T-helper 22 cell (primary cell): ENCODE results near the gene ANKS1A.

Experiments
- DNase-seq: peaks from one replicate; pipeline ENCODE4 v3.0.0-alpha.2; 2020; ENCODE audit warnings: low read depth

Gene ANKS1A

GRCh38 chr6:35021004-35021403, 131.9 kb downstream of the ANKS1A start:
- DNase-seq, result no peak

- no peak for DNase-seq
These were observed 134.3 kb downstream of the ANKS1A start for GRCh38 chr6:35023091-35024000.

DNA sequence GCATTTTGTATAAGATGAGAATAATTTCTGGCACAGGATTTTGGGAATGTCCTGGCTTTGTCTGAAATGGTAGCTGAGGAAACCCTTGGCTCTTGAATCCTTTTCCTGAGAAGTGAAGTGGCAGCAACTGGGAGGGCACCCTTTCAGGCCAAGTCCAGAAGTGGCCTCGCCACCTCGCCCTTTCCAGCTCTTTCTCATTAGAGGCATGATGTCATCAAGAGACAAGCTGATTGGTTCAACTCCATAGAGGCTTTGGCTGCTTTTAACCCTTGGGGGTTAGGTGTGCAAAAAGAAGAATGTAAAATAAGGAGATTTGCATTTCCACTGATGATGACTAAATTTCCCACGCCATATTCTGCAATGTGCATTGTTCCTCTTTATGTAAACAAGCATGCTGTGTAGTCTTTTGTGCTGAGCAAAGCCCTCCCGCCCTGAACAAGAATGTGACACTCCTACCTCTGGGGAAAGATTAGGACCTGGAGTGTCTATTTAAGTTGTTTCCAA, 135.5 kb downstream of the ANKS1A start:
- no peak for DNase-seq

GRCh38 chr6:35025232-35026188, 136.5 kb downstream of the ANKS1A start:
- no peak for DNase-seq

DNA sequence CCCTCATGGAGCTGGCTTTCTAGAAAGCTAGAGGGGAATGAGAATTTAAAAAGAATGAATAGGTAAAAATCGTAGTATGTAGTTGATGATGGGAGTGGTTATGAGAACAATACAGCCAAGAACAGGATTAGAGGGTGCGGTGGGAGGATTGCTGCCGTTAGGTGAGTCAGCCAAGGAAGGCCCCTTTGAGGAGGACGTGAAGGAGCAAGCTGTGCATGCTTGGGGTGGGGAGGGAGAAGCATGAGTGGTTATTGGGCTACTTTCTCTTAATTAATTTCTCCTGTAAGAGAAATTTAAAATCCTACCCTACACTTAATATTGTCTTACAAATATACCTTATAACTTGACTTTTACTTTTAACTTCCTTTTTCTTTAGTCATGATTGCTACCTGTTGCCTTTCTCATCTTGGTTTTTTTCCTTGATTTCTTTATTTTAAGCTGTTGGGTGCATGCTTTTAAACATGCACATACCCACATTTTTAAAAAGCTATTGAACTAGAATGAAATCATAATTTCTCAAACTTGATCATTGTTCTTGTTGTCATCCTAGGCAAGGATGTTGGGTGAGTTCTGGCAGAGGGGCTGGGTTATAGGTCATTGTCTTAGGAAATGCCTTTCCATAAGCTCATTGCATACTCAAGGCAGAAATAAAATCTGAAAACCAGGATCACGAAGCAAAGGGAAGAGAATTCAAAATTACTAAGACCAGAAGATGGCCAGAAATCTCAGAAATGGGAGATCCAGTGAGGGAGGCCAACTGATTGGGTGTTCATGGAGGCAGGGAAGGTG, 137.6 kb downstream of the ANKS1A start:
- DNase-seq, result no peak

DNA sequence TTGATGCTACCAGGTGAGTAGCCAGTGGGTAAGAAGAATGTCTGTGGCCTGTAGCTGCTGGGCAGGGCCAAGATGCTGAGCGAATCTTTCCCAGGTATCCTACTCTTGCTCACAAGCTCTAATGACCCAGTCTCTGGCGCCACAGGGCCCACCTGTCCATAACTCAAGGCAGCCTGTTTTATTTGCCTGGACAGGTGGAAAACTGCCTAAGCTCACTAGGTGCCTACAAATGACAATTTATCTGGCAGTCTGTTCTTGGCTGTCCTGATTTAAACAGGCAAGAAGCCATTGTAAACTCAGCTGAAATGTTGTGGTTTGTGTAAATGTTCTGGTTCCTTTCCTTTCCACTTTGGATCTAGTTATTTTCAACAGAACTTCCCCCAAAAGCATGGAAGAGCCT, 138.8 kb downstream of the ANKS1A start:
- no peak for DNase-seq

DNA sequence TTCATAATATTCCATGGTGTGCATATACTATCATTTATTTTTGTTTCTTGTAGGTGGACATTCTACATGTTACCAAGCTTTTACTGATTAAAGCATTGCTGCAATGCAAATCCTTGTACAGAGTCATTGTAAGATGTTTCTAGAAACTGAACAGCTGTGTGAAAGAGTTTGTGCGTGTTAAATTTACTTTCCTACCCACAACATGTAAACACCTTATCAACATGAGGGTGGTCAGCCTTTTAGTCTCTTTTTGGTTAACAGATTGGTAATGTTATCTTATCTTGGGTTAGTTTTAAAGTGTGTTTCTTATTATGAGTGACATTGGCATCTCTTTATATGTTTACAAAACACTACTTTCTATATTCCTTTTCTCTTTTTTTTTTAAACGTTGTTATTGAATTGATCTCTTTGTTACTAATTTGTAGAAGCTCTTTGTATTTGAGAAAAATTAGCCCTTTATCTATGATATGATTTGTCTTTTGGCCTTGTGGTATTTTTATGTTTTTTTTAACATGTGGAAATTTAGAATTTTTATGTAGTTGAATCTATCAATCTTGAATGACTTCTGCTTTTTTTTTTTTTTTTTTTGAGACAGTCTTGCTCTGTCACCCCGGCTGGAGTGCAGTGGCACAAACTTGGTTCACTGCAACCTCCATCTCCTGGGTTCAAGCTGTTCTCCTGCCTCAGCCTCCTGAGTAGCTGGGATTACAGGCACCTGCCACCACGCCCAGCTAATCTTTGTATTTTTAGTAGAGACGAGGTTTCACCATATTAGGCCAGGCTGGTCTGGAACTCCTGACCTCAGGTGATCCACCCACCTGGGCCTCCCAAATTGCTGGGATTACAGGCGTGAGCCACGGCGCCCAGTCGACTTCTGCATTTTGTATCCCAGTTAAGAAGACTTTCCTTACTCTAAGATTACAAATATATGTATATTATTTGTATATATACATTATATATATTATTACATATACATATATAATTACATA, 140.0 kb downstream of the ANKS1A start:
- no peak for DNase-seq

- DNase-seq, result no peak
These were observed 141.0 kb downstream of the ANKS1A start for GRCh38 chr6:35030099-35030498.

- no peak for DNase-seq
These were observed 142.8 kb downstream of the ANKS1A start for GRCh38 chr6:35031611-35032529.

- no peak for DNase-seq
These were observed 144.6 kb downstream of the ANKS1A start for GRCh38 chr6:35033683-35034082.

DNA sequence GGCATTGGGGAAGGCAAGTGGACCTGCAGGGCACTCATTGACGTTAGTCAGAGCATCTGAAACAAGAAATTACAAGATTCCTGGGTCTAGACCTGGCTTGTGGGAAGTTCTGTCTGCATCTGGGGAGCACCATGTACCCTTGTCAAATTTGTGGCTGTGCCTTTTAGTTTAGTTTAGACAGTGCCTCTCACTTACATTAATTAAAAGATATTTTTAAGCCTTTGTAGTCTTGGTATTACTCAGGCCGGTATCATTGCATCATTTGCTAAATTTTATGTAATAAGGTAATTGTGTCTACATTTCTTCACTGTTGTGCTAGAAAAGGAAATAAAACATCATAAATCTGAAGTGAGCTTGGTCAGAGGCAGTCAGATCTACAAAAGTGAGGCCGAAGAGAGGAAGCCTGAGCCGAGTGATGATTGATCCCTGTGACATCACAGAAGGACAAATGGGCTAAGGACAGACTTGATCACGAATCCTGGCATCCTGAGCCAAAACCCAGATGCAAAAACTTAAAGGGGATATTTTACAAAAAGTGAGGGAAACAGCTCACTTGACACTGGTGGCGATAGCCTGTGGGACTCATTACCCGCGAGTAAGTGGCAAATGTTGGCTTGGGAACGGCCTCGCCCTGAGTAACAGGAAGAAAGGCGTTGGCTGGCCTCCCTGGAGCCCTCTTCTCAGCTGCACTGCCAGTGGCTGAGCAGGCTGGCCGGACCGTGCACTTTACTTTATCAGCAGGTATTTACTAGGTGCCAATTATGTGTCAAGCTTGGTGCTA, 145.5 kb downstream of the ANKS1A start:
- no peak for DNase-seq

GRCh38 chr6:35035481-35036030, 146.5 kb downstream of the ANKS1A start:
- DNase-seq, result no peak

- DNase-seq, result no peak
These were observed 147.2 kb downstream of the ANKS1A start for GRCh38 chr6:35036059-35036827.

- no peak for DNase-seq
These were observed 148.0 kb downstream of the ANKS1A start for GRCh38 chr6:35036828-35037663.

DNA sequence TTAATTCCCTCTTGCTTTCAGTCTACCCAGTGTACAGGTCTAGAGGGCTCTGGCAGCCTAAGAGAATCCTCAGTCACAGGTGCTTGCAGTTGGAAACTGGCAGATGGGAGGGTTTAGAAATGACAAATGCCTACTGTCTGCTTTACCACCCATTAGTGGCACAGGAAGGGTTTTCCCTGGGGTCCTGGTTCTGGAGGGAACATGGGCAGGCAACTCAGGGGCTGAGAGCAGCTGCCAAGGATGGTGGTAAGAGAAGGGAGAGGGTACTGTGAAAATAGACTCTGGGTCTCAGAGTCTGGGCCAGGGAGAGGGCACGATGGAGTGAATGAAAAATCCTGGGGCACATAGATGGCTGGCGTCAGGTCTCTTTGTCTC, 148.6 kb downstream of the ANKS1A start:
- no peak for DNase-seq

- no peak for DNase-seq
These were observed 149.0 kb downstream of the ANKS1A start for GRCh38 chr6:35038076-35038475.

DNA sequence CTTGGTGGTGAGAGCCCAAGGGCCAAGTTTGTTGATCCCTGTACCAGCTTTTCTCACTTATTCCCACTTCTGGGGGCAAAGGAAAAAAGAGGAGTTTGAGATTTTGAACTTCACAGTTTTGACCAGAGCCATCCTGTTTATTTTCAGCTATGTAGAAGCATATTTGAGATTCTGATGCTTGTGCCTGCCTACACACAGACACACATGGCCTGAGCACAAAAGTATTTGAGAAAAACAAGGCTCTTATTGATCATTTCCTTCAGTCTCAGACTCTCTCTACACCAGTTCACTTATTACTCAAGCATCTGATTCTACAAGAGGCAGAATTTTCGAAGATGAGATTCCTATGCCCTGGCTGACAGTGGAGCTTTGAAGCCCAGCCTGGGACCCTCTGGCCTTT, 151.3 kb downstream of the ANKS1A start:
- DNase-seq, result no peak
